A673 (cell line): ENCODE results near the gene AUH. TPM values are rescaled to one million over a fixed set of nuclear protein-coding genes. Genes with fewer than 3 reads are reported as not detected.

Source experiments
- BruUV-seq: library from RNA; stranded (reverse); fragments of 400-500 nt; replicated peaks from 2 replicates; lab custom pipeline; 2021; lab: Mats Ljungman, UMichigan
- CTCF ChIA-PET: fragments of 300-600 bp; sonication (Branson Sonifier 250); formaldehyde crosslinking; loops from one replicate; lab custom pipeline; 2022; ENCODE audit warnings: antibody characterized with exemption; lab: Charles Lee
- POLR2A ChIA-PET: fragments of 300-600 bp; sonication (Branson Sonifier 250); formaldehyde crosslinking; loops from one replicate; lab custom pipeline; 2022; ENCODE audit warnings: antibody characterized with exemption; ENCODE audit not compliant: low non-redundant PET; lab: Charles Lee
- DNase-seq: peaks from one replicate; pipeline ENCODE4 v3.0.0-alpha.2; 2015; ENCODE audit warnings: low spot score
- H3K27ac ChIP-seq: fragments of 200-600 bp; sonication (generic); 2 replicates; pipeline ENCODE4 v1.5.1; 2016; ENCODE audit warnings: mixed run types, low read depth, mild to moderate bottlenecking, mixed read lengths, antibody characterized with exemption, low read length; ENCODE audit not compliant: poor library complexity, severe bottlenecking
- H3K27me3 ChIP-seq: fragments of 200-600 bp; sonication (generic); replicated peaks from 2 replicates; pipeline ENCODE4 v1.6.1; 2017; ENCODE audit warnings: mixed run types, low read depth, mild to moderate bottlenecking, mixed read lengths, antibody characterized with exemption, low read length; ENCODE audit not compliant: insufficient read depth, poor library complexity
- H3K36me3 ChIP-seq: fragments of 200-600 bp; sonication (generic); 2 replicates; pipeline ENCODE4 v1.6.1; 2016; ENCODE audit warnings: mixed run types, mild to moderate bottlenecking, mixed read lengths, antibody characterized with exemption, low read length; ENCODE audit not compliant: insufficient read depth, poor library complexity, severe bottlenecking
- H3K4me1 ChIP-seq: fragments of 200-600 bp; sonication (generic); 2 replicates; pipeline ENCODE4 v1.6.1; 2017; ENCODE audit warnings: mixed run types, mild to moderate bottlenecking, mixed read lengths, antibody characterized with exemption, low read length; ENCODE audit not compliant: insufficient read depth, poor library complexity, severe bottlenecking
- H3K4me3 ChIP-seq: fragments of 200-600 bp; sonication (generic); 2 replicates; pipeline ENCODE4 v1.5.1; 2016; ENCODE audit warnings: low read depth, mixed run types, mild to moderate bottlenecking, mixed read lengths, low read length; ENCODE audit not compliant: poor library complexity, severe bottlenecking
- H3K9me3 ChIP-seq: fragments of 200-600 bp; sonication (generic); 2 replicates; pipeline ENCODE4 v1.6.1; 2016; ENCODE audit warnings: mixed run types, low read depth, mild to moderate bottlenecking, mixed read lengths, antibody characterized with exemption, low read length; ENCODE audit not compliant: poor library complexity, severe bottlenecking
- CTCF ChIP-seq: fragments of 300-800, 200-600 bp; sonication (generic); conservative IDR thresholded peaks from 2 replicates; pipeline ENCODE4 v1.5.1; 2017; ENCODE audit warnings: low read depth, mild to moderate bottlenecking, antibody characterized with exemption, low read length, moderate library complexity, mixed read lengths
- EZH2 ChIP-seq: fragments of 200-600 bp; sonication (generic); IDR thresholded peaks from 2 replicates; pipeline ENCODE4 v1.6.1; 2017; ENCODE audit warnings: borderline replicate concordance, low read depth, mild to moderate bottlenecking, mixed read lengths, antibody characterized with exemption, low read length; ENCODE audit not compliant: poor library complexity, severe bottlenecking
- intact Hi-C: fragments of 100-400 bp; cut with micrococcal nuclease; formaldehyde crosslinking; loops from one replicate; pipeline ENCODE4 v1.10.0; 2022; ENCODE audit not compliant: unreplicated experiment
- total RNA-seq: library from RNA; stranded (reverse); gene quantifications from 2 replicates; pipeline ENCODE4 v1.2.3, GENCODE V29; 2021

AUH gene
- total RNA-seq, 1 experiment from 2014 or later: 12.3 TPM

- BruUV-seq: no TSS peak
- Histone ChIP-seq H3K27ac (no peak overlapping the region), H3K27me3 (no peaks in the 10 kb centered on the region), H3K9me3 (no peaks in the 10 kb centered on the region), H3K36me3 (no peaks in the 10 kb centered on the region), H3K4me3 (no peak overlapping the region), H3K4me1 (no peaks in the 10 kb centered on the region)
- TF ChIP-seq EZH2 (no peak), CTCF (no peak)
- intact Hi-C loops: no loop called here
- POLR2A ChIA-PET: no interaction called here
- no peak for DNase-seq
- CTCF ChIA-PET: no interaction called here
Measured at GRCh38 chr9:91241909-91242308, 119.8 kb downstream of the AUH start.

- BruUV-seq: no TSS peak
- no peaks in the 10 kb centered on the region for H3K4me1 ChIP-seq
- H3K36me3 ChIP-seq: no peaks in the 10 kb centered on the region
- H3K4me3 ChIP-seq: no peak overlapping the region
- ChIA-PET POLR2A (no interaction called here), CTCF (no interaction called here)
- no peaks in the 10 kb centered on the region for H3K9me3 ChIP-seq
- intact Hi-C loops: no loop called here
- no peak for DNase-seq
- no peak for TF ChIP-seq EZH2
- no peak for TF ChIP-seq CTCF
- H3K27me3 ChIP-seq: no peaks in the 10 kb centered on the region
- no peak overlapping the region for H3K27ac ChIP-seq
Measured at GRCh38 chr9:91240596-91241165, 121.0 kb downstream of the AUH start.

GRCh38 chr9:91239367-91240111 lies 122.2 kb downstream of the AUH start:
- Histone ChIP-seq H3K36me3 (no peaks in the 10 kb centered on the region), H3K27ac (no peak overlapping the region), H3K4me3 (no peak overlapping the region), H3K4me1 (no peaks in the 10 kb centered on the region), H3K27me3 (no peaks in the 10 kb centered on the region), H3K9me3 (no peaks in the 10 kb centered on the region)
- no peak for DNase-seq
- CTCF ChIA-PET: no interaction called here
- no peak for TF ChIP-seq EZH2
- no peak for TF ChIP-seq CTCF
- intact Hi-C loops: no loop called here
- POLR2A ChIA-PET: no interaction called here
- no TSS peak for BruUV-seq
